ENCODE data around the gene LARGE1.

LARGE1 gene

GRCh38 chr22:33510429-33510904 is 409.8 kb downstream of the LARGE1 start:
- intact Hi-C loops (cut with DNase I) = no loop called here
- no peak for DNase-seq

GRCh38 chr22:33504941-33505625 is 415.2 kb downstream of the LARGE1 start:
- DNase-seq = no peak
- intact Hi-C loops (cut with DNase I) = no loop called here

- intact Hi-C loops (cut with DNase I) = no loop called here
- DNase-seq = no peak
These were observed 424.2 kb downstream of the LARGE1 start for GRCh38 chr22:33496112-33496511.

- no peak for DNase-seq
- intact Hi-C loops (cut with DNase I) = no loop called here
These were observed 426.6 kb downstream of the LARGE1 start for GRCh38 chr22:33493476-33494205.

- no peak for DNase-seq
- intact Hi-C loops (cut with DNase I) = no loop called here
These were observed 428.0 kb downstream of the LARGE1 start for GRCh38 chr22:33492210-33492651.

GRCh38 chr22:33487041-33487716 is 433.1 kb downstream of the LARGE1 start:
- no peak for DNase-seq
- intact Hi-C loops (cut with DNase I) = no loop called here

- intact Hi-C loops (cut with DNase I) = no loop called here
- DNase-seq = no peak
These were observed 438.7 kb downstream of the LARGE1 start for GRCh38 chr22:33481550-33481949.

- DNase-seq = no peak
- intact Hi-C loops (cut with DNase I) = no loop called here
These were observed 442.9 kb downstream of the LARGE1 start for GRCh38 chr22:33477120-33478111.

GRCh38 chr22:33476716-33477115 is 443.6 kb downstream of the LARGE1 start:
- intact Hi-C loops (cut with DNase I) = no loop called here
- DNase-seq = peak in 6 of 42 donors; percentile 5 to 56 (median 15)

GRCh38 chr22:33476206-33476605 is 444.1 kb downstream of the LARGE1 start:
- intact Hi-C loops (cut with DNase I) = no loop called here
- DNase-seq = no peak

GRCh38 chr22:33474587-33474986 is 445.7 kb downstream of the LARGE1 start:
- intact Hi-C loops (cut with DNase I) = no loop called here
- DNase-seq = no peak

GRCh38 chr22:33472462-33473344 is 447.6 kb downstream of the LARGE1 start:
- intact Hi-C loops (cut with DNase I) = no loop called here
- DNase-seq = peak in 28 of 42 donors; percentile 5 to 77 (median 40)

GRCh38 chr22:33470456-33470855 is 449.8 kb downstream of the LARGE1 start:
- intact Hi-C loops (cut with DNase I) = no loop called here
- no peak for DNase-seq

GRCh38 chr22:33467620-33468095 is 452.6 kb downstream of the LARGE1 start:
- no peak for DNase-seq
- intact Hi-C loops (cut with DNase I) = no loop called here

GRCh38 chr22:33467080-33467479 is 453.2 kb downstream of the LARGE1 start:
- DNase-seq = no peak

GRCh38 chr22:33465554-33465953 is 454.7 kb downstream of the LARGE1 start:
- peak in 4 of 42 donors; percentile 11 to 46 (median 36) for DNase-seq
- intact Hi-C loops (cut with DNase I) = no loop called here

More at GRCh38 chr22:33467080-33467479, 453.2 kb downstream of the LARGE1 start:
- intact Hi-C loops (cut with DNase I) = no loop called here

- no peak for DNase-seq
- intact Hi-C loops (cut with DNase I) = no loop called here
These were observed 455.6 kb downstream of the LARGE1 start for GRCh38 chr22:33464698-33465097.

Measured in head of caudate nucleus (tissue), 42 donors.